ENCODE results near the gene STAB2.

The STAB2 gene

GRCh38 chr12:103656291-103656690, 69.2 kb downstream of the STAB2 start:
- DNase-seq, result no peak

DNA sequence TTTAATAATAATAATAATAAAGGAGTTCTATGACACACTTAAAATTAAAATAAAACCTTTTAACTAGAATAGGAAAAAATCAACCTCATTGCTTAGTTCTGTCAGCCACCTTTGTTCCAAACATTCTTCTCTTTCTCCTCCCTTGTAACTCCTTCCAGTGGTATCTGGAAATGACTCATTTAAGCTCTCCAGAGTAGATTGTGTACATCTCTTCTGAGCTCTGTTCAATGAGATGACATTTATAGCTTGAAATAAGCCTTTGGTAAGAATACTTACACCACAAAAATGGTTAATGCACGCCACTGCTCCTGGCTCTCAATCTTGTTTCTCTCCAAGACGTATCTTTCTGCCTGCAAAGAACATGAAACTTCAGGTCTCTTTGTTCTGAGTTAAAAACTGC, 70.3 kb downstream of the STAB2 start:
- no peak for DNase-seq

DNA sequence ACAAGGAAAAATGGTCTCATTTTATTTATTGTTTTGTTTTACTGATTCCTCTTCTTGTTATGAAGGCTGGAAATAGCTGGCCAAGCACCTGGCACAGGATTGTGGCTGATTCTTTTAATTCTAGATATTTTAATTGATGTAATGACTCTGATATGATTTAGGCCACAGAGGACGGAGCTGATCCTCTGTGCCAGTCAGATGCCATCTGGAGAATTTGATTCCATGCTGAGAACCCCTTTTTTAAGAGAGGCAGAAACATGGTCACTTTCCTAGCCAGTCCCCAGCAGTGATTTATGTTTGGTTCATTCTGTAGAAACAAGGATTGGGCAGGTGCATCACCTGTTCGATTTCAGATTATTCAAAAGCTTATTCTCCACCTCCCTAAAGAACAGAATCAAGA, 77.6 kb downstream of the STAB2 start:
- DNase-seq, result no peak

DNA sequence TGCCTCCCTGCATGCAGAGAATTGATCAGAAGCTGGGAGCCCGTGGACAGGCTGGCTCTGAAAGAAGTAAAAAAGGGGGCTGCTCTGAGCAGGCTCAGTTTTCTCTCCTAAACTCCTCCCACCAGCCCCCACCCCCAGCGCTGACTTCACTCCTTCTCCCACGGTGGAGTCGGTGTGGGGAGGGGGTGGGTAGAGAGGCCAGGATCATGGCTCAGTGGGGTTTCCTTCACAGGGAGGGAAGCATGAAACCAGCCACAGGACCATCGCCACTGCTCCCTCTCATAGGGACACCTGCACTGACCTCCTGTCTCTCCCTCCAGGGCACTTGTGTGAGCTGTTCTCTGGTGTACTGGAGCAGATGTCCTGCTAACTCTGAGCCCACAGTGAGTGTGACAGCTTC, 78.9 kb downstream of the STAB2 start:
- DNase-seq, result no peak

- DNase-seq, result no peak
These were observed 80.1 kb downstream of the STAB2 start for GRCh38 chr12:103667125-103667524.

GRCh38 chr12:103668520-103668919, 81.4 kb downstream of the STAB2 start:
- DNase-seq, result no peak

GRCh38 chr12:103671367-103671766, 84.3 kb downstream of the STAB2 start:
- DNase-seq, result no peak

DNA sequence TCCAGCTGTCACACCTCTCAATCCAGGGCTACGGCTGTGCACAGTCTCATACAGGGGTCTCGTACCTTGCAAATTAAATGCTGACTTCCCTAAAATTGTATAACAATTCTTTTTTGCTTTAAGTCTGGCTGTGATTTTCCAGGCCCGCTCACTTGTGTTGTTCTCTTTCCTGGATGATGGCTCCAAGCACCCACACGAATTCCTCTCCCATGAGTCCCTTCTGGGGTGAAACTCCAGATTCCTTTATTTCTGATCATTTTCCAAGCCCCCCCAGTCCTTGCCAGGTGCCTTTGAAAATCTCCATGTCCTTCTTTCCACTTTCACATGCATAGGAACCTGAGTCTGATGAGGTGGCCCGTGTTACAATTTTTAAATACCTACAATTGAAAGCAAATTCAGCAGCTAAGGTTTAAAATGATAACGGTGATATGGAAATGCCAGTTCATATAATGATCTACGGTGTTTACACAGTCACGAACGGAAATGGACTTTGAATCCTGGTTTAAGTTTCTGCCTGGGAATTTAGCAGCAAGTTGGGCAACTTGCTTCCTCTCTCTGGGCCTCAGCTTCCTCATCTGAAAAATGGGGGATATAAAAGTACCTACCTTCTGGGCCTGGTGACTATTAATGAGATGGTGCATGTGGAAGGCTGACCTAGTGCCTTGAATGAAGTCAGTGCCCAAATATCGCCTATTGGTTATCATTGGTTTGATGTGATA, 85.5 kb downstream of the STAB2 start:
- DNase-seq, result no peak

DNA sequence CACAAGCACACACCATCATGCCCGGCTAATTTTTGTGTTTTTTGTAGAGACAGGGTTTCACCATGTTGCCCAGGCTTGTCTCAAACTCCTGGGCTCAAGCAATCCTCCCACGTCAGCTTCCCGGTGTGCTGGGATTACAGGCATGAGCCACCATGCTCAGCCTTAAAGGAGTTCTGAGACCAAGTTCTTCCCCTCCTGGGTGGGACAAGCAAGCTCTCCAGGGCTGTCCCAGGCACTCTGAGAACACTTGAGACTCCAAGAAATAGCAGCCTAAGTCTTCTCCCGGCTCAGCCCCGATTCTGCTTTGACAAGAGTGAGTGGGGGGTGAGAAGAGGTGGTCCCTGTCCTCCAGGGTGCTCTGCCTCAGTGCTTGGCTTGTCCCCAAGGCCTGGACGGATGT, 86.4 kb downstream of the STAB2 start:
- DNase-seq, result no peak

GRCh38 chr12:103673891-103674375, 86.9 kb downstream of the STAB2 start:
- DNase-seq, result no peak

DNA sequence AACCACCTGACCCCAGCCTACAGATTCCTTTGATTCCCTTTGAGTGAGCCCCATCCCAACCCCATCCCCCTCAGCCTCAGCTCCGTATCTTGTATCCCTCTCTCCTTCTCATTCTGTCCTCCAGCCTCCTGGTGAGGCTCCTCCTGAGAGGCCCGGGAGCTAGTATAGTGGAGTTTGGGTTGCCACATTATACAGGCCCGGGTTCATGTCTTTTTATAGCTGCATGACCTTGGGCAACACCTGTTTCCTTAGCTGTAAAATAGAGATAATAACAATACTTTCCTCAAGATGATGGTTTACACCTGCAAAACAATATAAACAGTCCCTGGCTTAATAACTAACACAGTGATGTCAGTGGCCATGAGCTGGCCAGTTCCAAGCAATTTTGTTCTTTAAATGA, 89.8 kb downstream of the STAB2 start:
- DNase-seq, result no peak

GRCh38 chr12:103677341-103677740, 90.3 kb downstream of the STAB2 start:
- DNase-seq, result no peak

DNA sequence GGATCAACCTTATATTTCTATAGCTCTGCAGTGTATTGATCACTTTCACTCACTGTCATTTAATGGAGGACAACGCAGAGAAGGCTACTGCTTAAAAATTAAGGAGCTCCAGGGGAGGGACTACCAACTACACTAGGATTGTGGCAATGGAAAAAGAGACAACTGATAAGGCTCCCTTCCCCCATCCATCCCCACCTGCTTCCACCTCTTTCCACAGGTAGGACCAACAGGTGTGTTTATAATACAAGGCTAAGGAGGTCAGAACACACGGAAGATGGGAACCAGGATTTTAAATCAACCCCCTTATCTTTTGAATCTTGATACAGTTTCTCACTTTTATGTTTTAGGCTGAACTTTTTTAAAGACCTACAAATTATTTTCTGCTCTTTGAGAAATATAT, 90.8 kb downstream of the STAB2 start:
- no peak for DNase-seq

DNA sequence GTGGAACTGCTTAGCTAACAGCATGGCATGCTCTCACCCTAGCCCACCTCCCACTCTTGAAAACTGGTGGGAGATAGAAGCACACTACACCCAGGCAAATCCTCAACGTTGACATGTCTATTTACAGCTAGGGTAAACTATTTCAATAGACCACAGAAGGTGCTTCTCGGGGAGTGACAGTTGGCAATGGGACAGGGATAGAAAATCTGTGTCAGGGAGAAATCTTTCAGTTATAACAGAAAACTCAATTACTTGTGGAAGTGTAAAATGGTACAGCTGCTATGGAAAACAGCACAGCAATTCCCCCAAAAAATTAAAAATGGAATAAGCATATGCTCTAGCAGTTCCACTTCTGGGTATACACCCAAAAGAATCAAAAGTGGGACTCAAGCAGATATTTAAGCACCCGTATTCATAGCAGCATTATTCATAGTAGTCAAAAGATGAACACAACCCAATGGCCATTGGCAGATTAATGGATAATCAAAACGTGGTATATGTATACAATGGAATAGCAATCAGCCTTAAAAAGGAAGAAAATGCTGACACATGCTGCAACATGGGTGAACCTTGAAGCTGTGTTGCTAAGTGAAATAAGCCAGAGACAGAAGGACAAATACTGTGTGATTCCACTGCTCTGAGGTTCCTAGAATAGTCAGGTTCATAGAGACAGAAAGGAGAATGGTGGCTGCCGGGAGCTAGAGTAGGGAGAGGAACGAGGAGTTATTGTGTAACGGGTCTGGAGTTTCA, 92.5 kb downstream of the STAB2 start:
- DNase-seq, result no peak

- no peak for DNase-seq
These were observed 93.6 kb downstream of the STAB2 start for GRCh38 chr12:103680591-103681141.

GRCh38 chr12:103686026-103686425, 99.0 kb downstream of the STAB2 start:
- no peak for DNase-seq

DNA sequence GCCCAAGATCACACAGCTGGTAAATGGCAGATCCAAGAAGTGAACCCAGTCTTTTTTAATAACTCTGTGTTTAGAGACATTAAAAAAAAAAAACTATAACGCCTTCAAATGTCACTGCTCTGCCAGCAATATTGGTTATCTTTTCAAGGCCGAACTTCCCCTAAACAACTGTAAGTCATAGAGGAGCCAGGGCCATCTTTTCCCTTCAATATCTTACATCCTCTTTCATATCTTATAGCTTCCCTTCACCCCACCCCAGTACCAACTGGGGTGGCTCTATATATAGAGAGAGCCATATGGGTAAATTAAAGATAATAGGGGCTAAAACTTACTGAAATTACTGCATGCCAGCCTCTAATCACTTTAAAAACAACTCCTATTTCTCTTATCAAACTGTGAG, 100.2 kb downstream of the STAB2 start:
- DNase-seq, result no peak

GRCh38 chr12:103688376-103689063, 101.4 kb downstream of the STAB2 start:
- no peak for DNase-seq

GRCh38 chr12:103690426-103690825, 103.4 kb downstream of the STAB2 start:
- DNase-seq, result no peak

GRCh38 chr12:103691063-103691462, 104.0 kb downstream of the STAB2 start:
- no peak for DNase-seq

DNA sequence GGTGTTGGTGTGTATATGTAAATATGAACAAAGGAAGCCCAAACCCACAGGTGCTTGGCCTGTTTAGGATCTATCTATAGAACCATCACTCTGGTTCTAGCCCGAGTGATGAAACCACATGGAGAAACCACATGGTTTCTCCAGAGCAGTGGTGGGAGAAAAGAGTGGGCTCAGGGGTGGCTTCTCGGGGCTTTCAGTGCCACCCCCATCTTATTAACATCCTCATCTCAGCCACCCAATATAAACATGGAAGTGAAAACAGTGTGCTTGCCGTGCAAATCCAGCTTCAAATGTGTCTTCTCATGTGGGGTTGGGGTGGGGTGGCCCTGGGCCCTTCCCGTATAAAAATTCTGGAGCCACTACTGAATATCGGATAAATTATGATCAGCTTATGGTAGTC, 109.0 kb downstream of the STAB2 start:
- no peak for DNase-seq

- DNase-seq, result no peak
These were observed 111.1 kb downstream of the STAB2 start for GRCh38 chr12:103697971-103698751.
